ENCODE results near the gene COLEC11.

The COLEC11 gene

GRCh38 chr2:3585261-3586109 is 9.4 kb upstream of the COLEC11 start:
- DNase-seq (ENCODE audit: low read depth) = no peak

DNA sequence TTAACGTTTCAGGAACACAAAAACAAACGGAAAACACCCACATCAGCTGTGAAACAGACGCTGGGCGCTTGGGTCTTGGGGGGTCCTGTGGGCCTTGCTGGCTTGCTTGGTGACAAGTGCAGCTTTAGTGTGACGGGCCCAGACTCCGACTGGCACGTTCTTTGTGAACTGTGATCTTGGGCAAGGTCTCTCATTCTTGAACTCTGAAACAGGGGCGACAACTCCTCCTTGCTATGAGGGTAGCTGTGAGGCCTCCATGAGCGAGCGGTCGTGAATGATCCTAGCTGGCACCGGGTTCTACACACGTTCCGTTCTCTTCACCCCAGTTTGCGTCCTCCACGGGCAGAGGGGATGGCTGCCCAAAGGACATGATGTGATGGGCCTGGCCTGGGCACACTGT is 8.7 kb upstream of the COLEC11 start:
- no peak for DNase-seq (ENCODE audit: low read depth)

DNA sequence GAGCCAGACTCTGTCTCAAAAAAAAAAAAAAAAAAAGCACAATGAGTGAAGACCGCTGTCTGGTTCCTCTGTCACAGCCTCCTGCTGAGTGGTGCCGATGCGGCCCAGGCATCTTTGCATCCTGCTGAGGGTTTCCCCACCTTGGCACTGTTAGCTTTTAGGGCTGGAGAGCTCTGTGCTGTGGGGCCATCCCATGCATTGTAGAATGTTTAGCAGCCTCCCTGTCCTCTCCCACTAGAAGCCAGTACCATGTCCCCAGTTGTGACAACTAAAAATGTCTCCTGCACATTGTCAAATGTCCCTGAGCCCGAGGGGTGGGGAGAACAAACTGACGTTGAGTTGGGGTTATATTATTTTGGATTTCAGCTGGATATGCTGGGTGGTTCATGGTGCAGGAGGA is 7.9 kb upstream of the COLEC11 start:
- no peak for DNase-seq (ENCODE audit: low read depth)

DNA sequence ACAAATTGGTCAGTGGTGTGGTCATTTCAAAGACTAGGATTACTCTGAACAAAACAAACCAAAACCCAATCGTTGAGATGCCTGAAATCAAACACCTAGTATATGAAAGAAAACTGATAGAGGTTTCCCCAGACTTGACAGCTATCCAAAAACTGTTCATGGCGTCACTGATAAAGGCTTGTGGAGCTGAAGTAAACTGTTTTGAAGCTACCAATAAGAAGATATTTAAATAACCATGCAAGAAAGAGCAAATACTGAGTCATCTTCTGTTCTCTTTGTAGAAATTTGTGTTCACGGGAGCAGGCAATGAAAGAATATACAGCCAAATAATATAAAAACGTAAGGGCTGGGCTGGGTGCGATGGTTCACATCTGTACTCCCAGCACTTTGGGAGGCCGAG is 7.5 kb upstream of the COLEC11 start:
- DNase-seq (ENCODE audit: low read depth) = no peak

- no peak for DNase-seq (ENCODE audit: low read depth)
Measured at GRCh38 chr2:3588084-3588483, 6.8 kb upstream of the COLEC11 start.

- DNase-seq (ENCODE audit: low read depth) = no peak
Measured at GRCh38 chr2:3589086-3589485, 5.8 kb upstream of the COLEC11 start.

DNA sequence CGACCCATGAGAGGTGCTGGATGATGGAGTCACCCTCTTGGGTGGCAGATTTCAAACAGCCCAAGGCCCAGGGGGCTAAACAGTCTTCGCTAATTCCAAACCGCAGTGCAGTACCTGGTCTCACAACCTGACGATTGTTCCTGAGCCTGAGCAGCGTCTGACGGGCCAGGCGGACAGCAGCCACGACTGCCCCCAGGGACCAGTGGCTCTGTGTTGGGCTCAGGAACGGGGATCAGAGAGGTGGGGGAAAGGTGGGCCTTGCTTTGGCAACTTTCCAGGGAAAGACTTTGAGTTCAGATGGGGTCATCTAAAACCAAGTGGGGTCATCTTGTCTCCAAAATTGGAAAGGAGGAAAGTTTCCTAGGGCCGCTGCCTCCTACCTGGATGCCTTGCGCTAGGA is 492 bp downstream of the COLEC11 start:
- DNase-seq (ENCODE audit: low read depth) = no peak

DNA sequence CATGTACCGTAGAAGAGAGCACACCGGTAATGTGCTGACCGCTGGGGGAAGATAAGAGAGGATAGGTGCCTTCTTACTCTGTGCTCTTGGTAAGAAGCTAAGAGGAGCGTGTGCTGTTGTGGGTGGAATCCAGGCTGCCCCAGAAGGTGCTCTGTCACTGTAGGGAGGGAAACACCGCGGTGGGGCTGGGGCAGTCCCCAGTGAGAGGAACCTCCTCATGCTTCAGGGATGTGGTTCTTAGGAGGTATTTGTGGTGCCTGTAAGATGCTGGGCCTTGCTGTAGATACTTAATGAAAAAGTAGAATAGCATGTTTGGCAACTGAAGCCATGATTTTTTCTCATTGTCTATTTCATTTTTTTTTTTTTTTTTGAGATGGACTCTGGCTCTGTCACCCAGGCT is 1.1 kb downstream of the COLEC11 start:
- DNase-seq (ENCODE audit: low read depth) = no peak

- no peak for DNase-seq (ENCODE audit: low read depth)
Measured at GRCh38 chr2:3596901-3597417, 2.0 kb downstream of the COLEC11 start.

DNA sequence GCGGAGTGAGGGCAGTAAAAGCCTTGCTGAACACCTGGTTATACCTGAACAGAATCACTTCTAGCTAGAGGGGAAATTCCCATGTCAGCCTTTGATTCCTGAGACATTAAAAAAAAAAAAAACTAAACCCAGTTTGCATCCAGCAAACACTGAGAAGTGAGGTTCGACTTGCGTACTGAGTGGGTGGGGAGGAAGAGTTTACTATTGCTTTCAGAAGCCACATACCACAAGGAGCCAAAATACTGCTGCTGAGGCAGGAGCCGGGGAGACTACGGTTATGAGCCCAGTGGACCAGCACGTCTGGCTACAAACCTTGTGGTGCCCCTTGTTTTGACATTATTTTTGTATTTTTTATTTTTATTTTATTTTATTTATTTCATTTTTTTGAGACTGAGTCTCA is 2.7 kb downstream of the COLEC11 start:
- DNase-seq (ENCODE audit: low read depth) = no peak

DNA sequence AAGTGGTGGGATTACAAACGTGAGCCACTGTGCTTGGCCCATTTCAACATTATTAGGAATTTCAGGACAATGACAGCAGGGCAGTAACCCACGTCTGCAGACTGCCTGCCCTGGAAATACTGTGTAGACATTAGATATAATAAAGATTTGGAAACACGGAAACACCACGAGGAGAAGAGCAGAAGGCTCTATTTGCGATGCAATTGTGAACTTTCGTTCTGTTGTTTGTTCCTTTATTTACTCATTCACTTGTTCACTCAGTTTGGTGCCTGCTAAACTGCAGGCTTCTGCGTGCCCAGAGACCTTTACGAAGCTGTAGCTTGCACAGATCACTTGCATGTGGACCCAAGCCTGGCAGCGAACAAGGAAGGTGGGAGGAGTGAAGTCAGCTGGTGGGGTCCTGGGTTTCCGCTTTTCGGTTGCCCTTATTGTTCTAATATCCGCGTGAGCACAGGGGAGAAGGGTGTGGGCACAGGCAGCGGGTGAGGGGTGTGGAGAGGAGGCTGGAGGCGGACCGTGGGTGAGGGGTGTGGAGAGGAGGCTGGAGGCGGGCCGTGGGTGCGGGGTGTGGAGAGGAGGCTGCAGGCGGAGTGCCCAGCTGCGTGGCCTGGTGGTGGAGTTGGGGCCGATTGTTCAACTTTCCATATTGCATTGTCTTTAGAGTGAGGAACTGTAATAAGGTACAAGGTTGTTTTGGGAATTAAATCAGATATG is 3.4 kb downstream of the COLEC11 start:
- no peak for DNase-seq (ENCODE audit: low read depth)

DNA sequence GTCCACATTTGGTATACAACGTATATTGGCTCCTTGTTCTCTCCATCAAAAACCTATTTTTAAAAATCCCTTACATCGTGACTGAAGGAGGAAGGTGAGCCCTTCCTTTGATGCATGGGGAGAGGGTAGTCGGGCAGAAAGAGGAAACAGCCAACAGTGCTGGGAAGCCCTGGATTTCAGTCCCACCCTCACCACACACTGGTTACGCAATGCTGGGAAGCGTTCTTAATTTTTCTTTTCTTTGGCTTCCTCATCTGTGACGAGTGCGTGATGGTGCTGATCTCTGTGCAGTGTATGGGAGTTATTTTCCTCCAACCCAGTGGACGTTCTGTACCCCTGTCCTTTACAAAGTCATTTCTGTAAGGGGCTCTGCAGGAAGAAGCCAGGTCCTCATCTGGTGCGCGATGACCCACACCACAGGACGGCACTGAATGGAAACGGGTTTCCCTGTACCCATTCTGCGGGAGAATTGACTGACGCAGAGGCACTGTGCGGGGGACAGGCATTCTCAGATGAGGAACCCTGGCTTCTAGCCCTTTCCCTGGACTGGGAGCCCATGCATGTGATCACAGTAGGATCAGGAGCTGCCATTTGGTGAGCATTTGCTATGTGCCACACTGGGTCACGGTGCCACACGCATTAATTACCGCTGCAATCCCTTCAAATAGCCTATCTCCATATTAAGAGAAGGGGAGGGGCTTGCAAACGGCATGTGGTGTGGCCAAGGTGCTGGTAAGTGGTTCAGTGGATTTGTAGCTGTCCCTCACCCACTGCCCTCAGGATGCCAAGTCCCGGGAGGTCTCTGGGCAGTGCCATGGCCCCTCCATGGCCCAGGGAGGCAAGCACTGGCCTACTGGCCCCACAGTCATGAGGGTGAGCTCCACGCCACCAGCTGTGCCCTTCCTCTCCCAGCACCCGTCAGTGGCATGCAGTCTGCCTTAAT is 4.3 kb downstream of the COLEC11 start:
- DNase-seq (ENCODE audit: low read depth) = no peak

- no peak for DNase-seq (ENCODE audit: low read depth)
Measured at GRCh38 chr2:3600256-3600855, 5.4 kb downstream of the COLEC11 start.

DNA sequence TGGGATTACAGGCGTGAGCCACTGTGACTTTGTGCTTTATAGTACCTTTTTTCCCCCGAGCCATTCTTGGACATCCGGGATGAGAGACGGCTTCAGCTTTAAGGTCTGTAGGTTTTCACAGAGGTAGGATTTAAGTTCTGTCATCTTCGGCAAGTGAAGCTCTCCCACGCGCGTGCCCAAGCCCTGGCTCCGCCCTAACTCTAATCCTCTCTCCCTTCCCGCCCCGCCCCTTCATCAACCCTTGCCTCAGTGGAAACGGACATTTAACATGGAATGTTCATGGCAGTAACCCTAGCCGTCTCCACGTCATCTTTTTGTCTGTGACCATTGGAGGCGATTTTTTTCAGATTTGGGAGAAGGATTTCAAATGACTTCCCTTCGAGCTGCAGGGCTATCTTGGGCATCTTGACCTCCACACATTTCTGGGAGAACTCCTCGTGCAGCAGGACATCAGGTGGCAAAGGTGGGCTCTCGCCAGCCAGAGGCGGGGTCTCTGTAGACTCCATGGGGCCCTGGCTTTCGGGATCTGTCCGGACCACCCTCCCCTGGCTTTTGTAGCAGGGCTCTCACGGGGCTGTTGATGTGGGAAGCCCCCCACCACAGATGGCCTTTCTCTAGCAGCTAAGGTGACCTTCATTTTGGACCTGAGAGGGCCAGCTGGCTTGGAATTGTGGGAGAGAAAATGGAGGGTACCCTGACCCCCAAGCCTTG is 6.8 kb downstream of the COLEC11 start:
- DNase-seq (ENCODE audit: low read depth) = no peak

- no peak for DNase-seq (ENCODE audit: low read depth)
Measured at GRCh38 chr2:3602553-3603339, 7.8 kb downstream of the COLEC11 start.

DNA sequence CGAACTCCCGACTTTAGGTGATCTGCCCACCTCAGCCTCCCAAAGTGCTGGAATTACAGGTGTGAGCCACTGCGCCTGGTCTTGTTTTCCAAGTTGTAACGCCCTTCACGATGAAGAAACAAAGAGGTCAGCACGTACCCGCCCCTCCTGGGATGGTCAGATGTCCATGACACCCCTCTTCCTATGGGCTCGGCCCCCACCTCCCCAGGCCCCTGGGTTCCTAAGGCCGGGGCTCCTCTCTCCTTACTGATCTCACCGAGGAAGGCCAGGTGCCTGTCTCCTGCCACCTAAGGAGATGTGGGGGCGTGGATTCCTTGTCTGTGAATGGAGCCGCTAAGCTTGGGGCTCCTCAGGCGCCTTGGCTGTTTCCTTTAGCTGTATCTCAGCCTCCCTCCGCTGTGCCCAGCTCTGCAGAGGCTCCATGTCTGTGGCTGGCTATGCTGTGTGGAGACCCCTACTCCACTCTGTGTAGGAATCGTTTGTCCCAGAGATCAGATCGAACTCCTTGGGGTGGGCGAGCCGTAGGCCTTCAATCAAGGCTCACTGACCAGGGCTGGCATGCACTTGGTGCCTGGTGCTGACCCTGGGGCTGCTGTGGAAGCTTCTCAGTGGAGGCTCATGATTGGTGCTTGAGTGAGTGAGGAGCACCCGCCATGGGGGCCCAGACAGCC is 8.8 kb downstream of the COLEC11 start:
- DNase-seq (ENCODE audit: low read depth) = no peak

DNA sequence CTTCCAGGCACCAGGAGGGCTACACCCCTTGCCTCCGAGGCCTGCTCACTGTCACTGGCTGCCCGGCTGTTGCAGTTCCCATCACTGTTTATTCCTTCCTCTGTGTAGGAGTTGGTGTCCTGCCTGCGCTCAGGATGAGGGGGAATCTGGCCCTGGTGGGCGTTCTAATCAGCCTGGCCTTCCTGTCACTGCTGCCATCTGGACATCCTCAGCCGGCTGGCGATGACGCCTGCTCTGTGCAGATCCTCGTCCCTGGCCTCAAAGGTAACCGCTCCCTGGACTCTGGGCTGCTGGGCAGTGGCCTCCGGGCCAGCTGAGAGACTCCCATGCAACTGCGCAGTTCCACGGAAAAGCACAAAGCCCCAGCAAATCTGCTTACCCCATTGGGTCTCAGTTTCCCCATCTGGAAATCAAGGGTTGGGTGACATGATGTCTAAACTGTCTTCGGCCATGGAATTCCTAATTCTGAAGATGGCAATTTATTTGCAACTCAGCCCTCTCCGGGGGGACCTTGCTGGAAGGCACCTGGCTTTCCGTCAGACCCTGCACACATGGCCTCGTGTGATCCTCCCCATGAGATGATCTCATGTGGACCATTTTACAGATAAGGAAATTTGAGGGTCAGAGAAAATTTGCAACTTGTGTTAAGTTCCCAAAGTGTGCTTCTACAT is 9.4 kb downstream of the COLEC11 start:
- no peak for DNase-seq (ENCODE audit: low read depth)

- DNase-seq (ENCODE audit: low read depth) = no peak
Measured at GRCh38 chr2:3604991-3605961, 10.4 kb downstream of the COLEC11 start.

Measured in activated T-helper 1 cell treated with Interleukin-2 at 50 U/mL for 16 hours (primary cell).